ENCODE measurements around the gene CTU2.
"Not testable (repeated sequence)": the region's sequence is repeated elsewhere in the genome, so short reads cannot be mapped to it uniquely, and the experiment has no call there.

CTU2 gene

GRCh38 chr16:88706229-88706964 is at the start of gene CTU2, which contains the start of gene RNF166:
CTU2 (plus strand) TSS chr16:88706503; CDS start chr16:88706531, 28 bp downstream.
RNF166 (minus strand) TSS chr16:88706408; CDS start chr16:88706325, 83 bp downstream.
- peak; percentile 92 for DNase-seq

- DNase-seq, result no peak
Observed at GRCh38 chr16:88657371-88657770, 48.9 kb upstream of the CTU2 start.

GRCh38 chr16:88658714-88659113 is 47.6 kb upstream of the CTU2 start:
- DNase-seq, result no peak

- no peak for DNase-seq
Observed at GRCh38 chr16:88659160-88659559, 47.1 kb upstream of the CTU2 start.

- DNase-seq, result no peak
Observed at GRCh38 chr16:88661468-88661867, 44.8 kb upstream of the CTU2 start.

GRCh38 chr16:88662222-88662842 is 44.0 kb upstream of the CTU2 start:
- DNase-seq, result no peak

GRCh38 chr16:88662843-88663606 is 43.3 kb upstream of the CTU2 start, which contains the start of gene MVD:
MVD (minus strand) TSS chr16:88663091; CDS start chr16:88663080, 11 bp downstream.
- peak; percentile 98 for DNase-seq

- DNase-seq, result no peak
Observed at GRCh38 chr16:88665148-88665547, 41.2 kb upstream of the CTU2 start.

GRCh38 chr16:88665570-88665969 is 40.7 kb upstream of the CTU2 start:
- DNase-seq, result no peak

GRCh38 chr16:88667461-88667860 is 38.8 kb upstream of the CTU2 start:
- DNase-seq, result no peak

GRCh38 chr16:88669493-88669892 is 36.8 kb upstream of the CTU2 start:
- not testable (repeated sequence) for DNase-seq

GRCh38 chr16:88669980-88670379 is 36.3 kb upstream of the CTU2 start:
- no peak for DNase-seq

GRCh38 chr16:88671806-88672205 is 34.5 kb upstream of the CTU2 start:
- DNase-seq, result no peak

- DNase-seq, result no peak
Observed at GRCh38 chr16:88672776-88673175, 33.5 kb upstream of the CTU2 start.

- DNase-seq, result no peak
Observed at GRCh38 chr16:88673716-88674379, 32.5 kb upstream of the CTU2 start.

- DNase-seq, result no peak
Observed at GRCh38 chr16:88676502-88677242, 29.6 kb upstream of the CTU2 start.

- DNase-seq, result no peak
Observed at GRCh38 chr16:88677721-88678120, 28.6 kb upstream of the CTU2 start.

GRCh38 chr16:88678224-88678979 is 27.9 kb upstream of the CTU2 start:
- no peak for DNase-seq

GRCh38 chr16:88680554-88681083 is 25.7 kb upstream of the CTU2 start:
- DNase-seq, result no peak

- no peak for DNase-seq
Observed at GRCh38 chr16:88681084-88681680, 25.1 kb upstream of the CTU2 start.
